GM18505 (cell line): Measurements from ENCODE around the gene PTGFR.

Source experiments
- ATAC-seq: cut with Tn5 transposase; IDR thresholded peaks from one replicate; pipeline ENCODE4 v1.9.1; 2021; ENCODE audit not compliant: unreplicated experiment
- POLR2A ChIP-seq: IDR thresholded peaks from 4 replicates; pipeline ENCODE4 v1.6.1; 2011; ENCODE audit warnings: borderline replicate concordance; ENCODE audit not compliant: insufficient read depth, insufficient read length; ENCODE audit errors: extremely low read depth

The PTGFR gene

DNA sequence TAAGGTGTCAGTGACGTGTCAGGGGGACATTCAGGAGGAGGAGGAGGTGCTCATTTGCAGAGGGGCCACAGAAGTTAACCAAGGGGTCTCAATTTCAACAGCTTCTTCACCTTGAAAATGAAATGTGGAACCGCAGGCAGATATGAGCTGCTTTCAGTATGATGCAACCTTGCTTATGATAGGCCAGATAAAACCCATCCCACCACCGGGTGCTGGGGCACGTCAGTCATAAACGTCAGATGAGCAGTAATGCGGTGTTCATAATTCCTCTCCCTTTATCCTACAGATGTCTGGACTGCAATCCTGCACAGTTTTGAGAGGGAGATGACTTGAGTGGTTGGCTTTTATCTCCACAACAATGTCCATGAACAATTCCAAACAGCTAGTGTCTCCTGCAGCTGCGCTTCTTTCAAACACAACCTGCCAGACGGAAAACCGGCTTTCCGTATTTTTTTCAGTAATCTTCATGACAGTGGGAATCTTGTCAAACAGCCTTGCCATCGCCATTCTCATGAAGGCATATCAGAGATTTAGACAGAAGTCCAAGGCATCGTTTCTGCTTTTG, 1.7 kb downstream of the PTGFR start:
- no peak for TF ChIP-seq POLR2A
- ATAC-seq = no peak

- TF ChIP-seq POLR2A = no peak
- no peak for ATAC-seq
These were observed 2.7 kb downstream of the PTGFR start for GRCh38 chr1:78493451-78493850.

DNA sequence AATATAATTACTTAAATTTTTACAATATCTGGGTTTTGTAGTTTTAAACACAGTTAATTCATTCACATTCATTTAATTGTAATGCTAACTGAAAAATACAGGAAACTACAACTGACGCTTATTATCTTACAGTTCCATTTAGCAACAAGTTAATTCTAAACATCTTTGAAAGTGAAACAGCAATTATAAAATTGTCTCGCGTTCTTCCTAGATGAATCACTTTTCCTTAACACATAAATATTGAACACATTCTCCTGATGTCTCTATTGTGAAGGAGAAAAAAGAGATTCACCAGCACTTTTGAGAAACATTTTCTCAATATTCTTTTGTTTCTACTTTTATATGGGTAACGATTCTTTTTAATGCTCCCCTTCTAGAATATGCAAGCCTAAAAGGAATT, 6.4 kb downstream of the PTGFR start:
- TF ChIP-seq POLR2A = no peak
- ATAC-seq = no peak

DNA sequence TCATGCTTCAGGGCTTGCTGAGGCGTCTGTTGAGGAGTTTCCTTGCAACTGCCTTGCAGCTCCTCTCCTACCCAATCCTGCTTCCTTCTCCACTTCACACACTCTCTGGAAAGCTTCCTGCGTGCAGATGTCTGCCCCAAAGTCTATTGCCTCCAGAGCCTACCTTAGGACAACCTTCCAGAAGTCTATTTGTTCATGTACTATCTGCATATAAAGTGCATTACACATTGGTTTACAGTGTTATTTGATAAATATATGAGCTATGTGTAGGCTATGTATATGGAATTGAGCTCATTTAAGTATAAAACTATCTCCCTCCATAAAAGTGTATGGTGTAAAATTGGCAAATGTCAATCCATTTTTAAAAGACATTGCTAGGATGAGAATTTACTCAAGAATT, 9.8 kb downstream of the PTGFR start:
- TF ChIP-seq POLR2A = no peak
- no peak for ATAC-seq

DNA sequence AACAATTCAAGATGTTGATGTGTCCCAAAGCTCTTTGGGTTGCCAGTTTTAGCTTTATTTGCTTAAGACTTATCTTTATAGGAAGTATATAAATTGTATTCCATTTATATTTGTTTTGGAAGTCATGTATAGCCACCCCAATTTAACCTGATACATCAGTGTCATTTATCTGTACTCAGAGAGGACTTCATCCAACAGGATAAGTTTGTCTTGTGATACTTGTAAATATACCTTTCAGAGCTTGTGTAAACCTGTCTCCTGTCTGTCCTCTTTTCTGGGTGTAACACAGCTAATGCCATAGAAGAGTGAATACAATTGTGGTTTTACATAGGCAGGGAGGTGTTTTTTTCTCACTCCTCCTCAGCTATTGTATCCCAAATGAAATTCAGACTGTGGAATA, 10.4 kb downstream of the PTGFR start:
- TF ChIP-seq POLR2A = no peak
- ATAC-seq = no peak

DNA sequence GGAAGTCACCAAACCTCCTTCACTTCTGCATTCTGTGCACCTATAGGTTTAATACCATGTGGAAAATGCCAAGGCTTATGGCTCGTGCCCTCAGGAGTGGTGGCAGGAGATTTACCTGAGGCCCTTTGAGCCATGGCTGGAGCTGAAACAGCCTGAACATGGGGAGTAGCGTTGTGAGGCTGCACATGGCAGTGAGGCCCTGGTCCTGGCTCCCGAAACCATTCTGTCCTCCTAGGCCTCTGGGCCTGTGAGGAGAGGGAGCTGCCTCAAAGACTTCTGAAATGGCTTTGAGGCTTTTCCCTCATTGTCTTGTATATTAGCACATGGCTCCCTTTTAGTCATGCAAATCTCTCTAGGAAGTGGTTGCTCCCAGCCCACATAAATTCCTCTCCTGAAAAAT, 20.6 kb downstream of the PTGFR start:
- TF ChIP-seq POLR2A = no peak
- ATAC-seq = no peak

- ATAC-seq = no peak
- TF ChIP-seq POLR2A = no peak
These were observed 25.9 kb downstream of the PTGFR start for GRCh38 chr1:78516716-78517115.

GRCh38 chr1:78519446-78519845, 28.7 kb downstream of the PTGFR start:
- no peak for TF ChIP-seq POLR2A
- no peak for ATAC-seq

GRCh38 chr1:78520216-78520615, 29.4 kb downstream of the PTGFR start:
- ATAC-seq = no peak
- TF ChIP-seq POLR2A = no peak

DNA sequence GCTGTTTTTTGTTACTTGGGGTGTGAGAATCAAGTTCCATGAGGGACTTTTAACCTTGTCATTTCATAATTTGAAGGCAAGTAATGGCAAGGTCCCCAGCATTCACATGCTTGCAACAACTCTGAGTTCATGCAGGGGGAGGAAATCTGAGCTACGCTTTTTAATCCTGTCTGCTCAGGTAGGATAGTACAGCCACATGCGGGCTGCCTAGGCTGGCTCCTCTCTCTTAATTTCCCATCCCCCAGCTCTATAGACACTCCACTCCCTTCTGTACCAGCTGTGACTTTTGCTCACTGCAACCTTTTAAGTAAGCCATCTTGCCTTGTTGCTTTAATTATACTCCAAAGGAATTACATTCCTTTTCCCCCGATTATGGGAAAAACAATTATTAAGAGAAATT, 30.1 kb downstream of the PTGFR start:
- no peak for ATAC-seq
- no peak for TF ChIP-seq POLR2A

GRCh38 chr1:78522136-78522535, 31.4 kb downstream of the PTGFR start:
- no peak for TF ChIP-seq POLR2A
- ATAC-seq = no peak

DNA sequence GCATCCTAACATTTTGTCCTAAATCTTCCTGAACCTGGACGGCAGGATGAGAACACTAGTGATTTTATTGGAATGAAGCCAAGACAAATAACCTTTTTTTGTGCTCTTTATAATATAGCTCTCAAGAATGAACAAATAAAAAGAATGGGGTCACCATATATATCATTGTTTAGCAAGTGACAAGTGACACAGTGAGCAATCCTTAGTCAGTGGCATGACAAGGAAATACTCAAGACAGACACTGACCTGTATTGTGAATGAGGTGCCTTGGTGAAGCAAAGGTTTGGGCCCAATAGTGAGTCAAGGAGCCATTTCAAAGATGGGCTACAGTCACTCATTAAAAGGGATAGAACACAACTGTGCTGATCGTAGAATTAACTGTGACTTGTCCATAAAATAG, 35.7 kb downstream of the PTGFR start:
- ATAC-seq = no peak
- no peak for TF ChIP-seq POLR2A

- no peak for TF ChIP-seq POLR2A
- ATAC-seq = no peak
These were observed 36.9 kb downstream of the PTGFR start for GRCh38 chr1:78527706-78528105.

GRCh38 chr1:78533527-78533926, 42.8 kb downstream of the PTGFR start:
- TF ChIP-seq POLR2A = no peak

GRCh38 chr1:78535286-78535685, 44.5 kb downstream of the PTGFR start:
- no peak for ATAC-seq
- no peak for TF ChIP-seq POLR2A

More at GRCh38 chr1:78533527-78533926, 42.8 kb downstream of the PTGFR start:
- no peak for ATAC-seq
